Breast epithelium (tissue), 4 donors: ENCODE data around the gene FHAD1. TPM values are rescaled to one million over a fixed set of nuclear protein-coding genes. Genes with fewer than 3 reads are reported as not detected.

ENCODE experiments used
- DNase-seq, 2 donors: peaks; one replicate each; pipeline ENCODE4 v3.0.0-alpha.2; 2019; ENCODE audit warnings: low spot score in 2 of 2
- H3K27ac ChIP-seq, 2 donors: fragments of 200-600 bp; sonication (generic) in 1 of 2; one replicate each; pipeline ENCODE4 v1.5.1; 2016 to 2019; ENCODE audit warnings: mild to moderate bottlenecking in 1 of 2
- H3K27me3 ChIP-seq, 2 donors: fragments of 200-600 bp; sonication (generic) in 1 of 2; one replicate each; pipeline versions ENCODE4 v1.5.1 to v1.6.0; 2017 to 2019; ENCODE audit warnings: control low read depth in 1 of 2, mild to moderate bottlenecking in 1 of 2
- H3K36me3 ChIP-seq: fragments of 200-600 bp; one replicate; pipeline ENCODE4 v1.5.1; 2019
- H3K4me1 ChIP-seq, 2 donors: fragments of 200-600 bp; sonication (generic); one replicate each; pipeline ENCODE4 v1.5.1; 2016 to 2019; ENCODE audit warnings: control low read depth in 1 of 2
- H3K4me3 ChIP-seq, 3 donors: fragments of 200-600 bp; sonication (generic); 1 replicate in 2 of 3; 2 replicates in 1 of 3; pipeline ENCODE4 v1.5.1; 2016 to 2019; ENCODE audit warnings: mild to moderate bottlenecking in 3 of 3, moderate library complexity in 2 of 3
- H3K9me3 ChIP-seq, 2 donors: fragments of 200-600 bp; sonication (generic) in 1 of 2; one replicate each; pipeline ENCODE4 v1.5.1; 2016 to 2019; ENCODE audit warnings: control low read depth in 1 of 2
- CTCF ChIP-seq, 3 donors: fragments of 450-650 bp; IDR thresholded peaks; one replicate each; pipeline ENCODE4 v1.5.1; 2016 to 2017; ENCODE audit warnings: antibody characterized with exemption in 3 of 3, mild to moderate bottlenecking in 3 of 3, moderate library complexity in 3 of 3
- POLR2A ChIP-seq: fragments of 450-650 bp; IDR thresholded peaks from one replicate; pipeline ENCODE4 v1.6.1; 2016; ENCODE audit warnings: antibody characterized with exemption, mild to moderate bottlenecking, moderate library complexity
- POLR2AphosphoS5 ChIP-seq, 3 donors: sonication (generic); formaldehyde crosslinking; IDR thresholded peaks; one replicate each; pipeline ENCODE4 v1.6.1; 2017; ENCODE audit warnings: antibody characterized with exemption in 3 of 3
- intact Hi-C: fragments of 100-400 bp; cut with DNase I; formaldehyde crosslinking; loops from one replicate; pipeline ENCODE4 v1.15.1; 2023; ENCODE audit warnings: low total_unique reads
- total RNA-seq, 3 donors: library from RNA; depleted of rRNA; stranded (reverse); fragments of >200 nt; gene quantifications; one replicate each; pipeline ENCODE4 v1.1.0, GENCODE V29; 2016

FHAD1 gene
- total RNA-seq, 3 donors from 2014 or later = 1.0 to 2.3 TPM; not detected in 1

GRCh38 chr1:15351310-15351709 lies 104.3 kb downstream of the FHAD1 start:
- Histone ChIP-seq H3K9me3 (no peaks in the 10 kb centered on the region), H3K27ac (no peak overlapping the region), H3K36me3 (no peaks in the 10 kb centered on the region), H3K27me3 (no peaks in the 10 kb centered on the region), H3K4me1 (no peaks in the 10 kb centered on the region), H3K4me3 (no peak overlapping the region)
- DNase-seq = no peak
- intact Hi-C loops = no loop called here
- no peak for TF ChIP-seq CTCF (IDR thresholded peaks at IDR 0.05)
- no peak for TF ChIP-seq POLR2AphosphoS5 (IDR thresholded peaks at IDR 0.05)
- TF ChIP-seq POLR2A = no peak

- no peaks in the 10 kb centered on the region for H3K27me3 ChIP-seq
- intact Hi-C loops = no loop called here
- no peaks in the 10 kb centered on the region for H3K9me3 ChIP-seq
- no peak overlapping the region for H3K27ac ChIP-seq
- peak in 1 of 2 donors; percentile 56 for DNase-seq
- TF ChIP-seq POLR2A (no peak), CTCF (IDR thresholded peaks at IDR 0.05) (no peak), POLR2AphosphoS5 (IDR thresholded peaks at IDR 0.05) (no peak)
- H3K4me1 ChIP-seq = no peaks in the 10 kb centered on the region
- no peak overlapping the region for H3K4me3 ChIP-seq
- H3K36me3 ChIP-seq = no peaks in the 10 kb centered on the region
Measured at GRCh38 chr1:15352128-15352957, 105.3 kb downstream of the FHAD1 start.

- no peak overlapping the region for H3K4me3 ChIP-seq
Measured at GRCh38 chr1:15353839-15354579, 107.0 kb downstream of the FHAD1 start.

GRCh38 chr1:15354580-15354965 lies 107.5 kb downstream of the FHAD1 start:
- no peak for DNase-seq
- H3K36me3 ChIP-seq = no peaks in the 10 kb centered on the region

More at GRCh38 chr1:15353839-15354579, 107.0 kb downstream of the FHAD1 start:
- H3K9me3 ChIP-seq = no peaks in the 10 kb centered on the region
- no peaks in the 10 kb centered on the region for H3K36me3 ChIP-seq
- DNase-seq = no peak
- H3K27ac ChIP-seq = no peak overlapping the region
- no peaks in the 10 kb centered on the region for H3K4me1 ChIP-seq
- no peaks in the 10 kb centered on the region for H3K27me3 ChIP-seq
- no peak for TF ChIP-seq POLR2AphosphoS5 (IDR thresholded peaks at IDR 0.05)
- TF ChIP-seq POLR2A = no peak
- no peak for TF ChIP-seq CTCF (IDR thresholded peaks at IDR 0.05)
- intact Hi-C loops = no loop called here

More at GRCh38 chr1:15354580-15354965, 107.5 kb downstream of the FHAD1 start:
- Histone ChIP-seq H3K4me1 (no peaks in the 10 kb centered on the region), H3K27ac (no peak overlapping the region), H3K27me3 (no peaks in the 10 kb centered on the region), H3K9me3 (no peaks in the 10 kb centered on the region), H3K4me3 (no peak overlapping the region)
- intact Hi-C loops = no loop called here
- TF ChIP-seq CTCF (IDR thresholded peaks at IDR 0.05) (no peak), POLR2AphosphoS5 (IDR thresholded peaks at IDR 0.05) (no peak), POLR2A (no peak)
